Muscle layer of duodenum (tissue), 2 donors: ENCODE results near the gene PACRG.

Source experiments
- H3K27ac ChIP-seq: one replicate; pipeline ENCODE4 v1.7.0; 2013; ENCODE audit warnings: mild to moderate bottlenecking, low read length
- H3K27me3 ChIP-seq: one replicate; pipeline ENCODE4 v1.7.0; 2013; ENCODE audit warnings: low read depth, mild to moderate bottlenecking, control low read depth, low read length
- H3K36me3 ChIP-seq, 2 donors: one replicate each; pipeline ENCODE4 v1.7.0; 2013; ENCODE audit warnings: low read length in 2 of 2, control low read depth in 1 of 2, mild to moderate bottlenecking in 1 of 2; ENCODE audit not compliant: insufficient read depth in 2 of 2, control insufficient read depth in 1 of 2
- H3K4me1 ChIP-seq, 2 donors: one replicate each; pipeline ENCODE4 v1.7.0; 2013; ENCODE audit warnings: low read length in 2 of 2, mild to moderate bottlenecking in 2 of 2, control low read depth in 1 of 2, moderate library complexity in 1 of 2; ENCODE audit not compliant: insufficient read depth in 2 of 2, control insufficient read depth in 1 of 2
- H3K4me3 ChIP-seq, 2 donors: one replicate each; pipeline ENCODE4 v1.7.0; 2013; ENCODE audit warnings: low read length in 2 of 2, low read depth in 1 of 2, mild to moderate bottlenecking in 1 of 2
- H3K9me3 ChIP-seq, 2 donors: one replicate each; pipeline ENCODE4 v1.7.0; 2013; ENCODE audit warnings: low read length in 2 of 2, control low read depth in 1 of 2, mild to moderate bottlenecking in 1 of 2; ENCODE audit not compliant: control insufficient read depth in 1 of 2
- donor health status: healthy.

Gene PACRG

GRCh38 chr6:163122365-163122764 is 394.6 kb downstream of the PACRG start:
- Histone ChIP-seq H3K27me3 (no peaks in the 10 kb centered on the region), H3K4me1 (no peaks in the 10 kb centered on the region)

GRCh38 chr6:163123098-163123497 is 395.3 kb downstream of the PACRG start:
- H3K9me3 ChIP-seq, result no peaks in the 10 kb centered on the region
- no peaks in the 10 kb centered on the region for H3K4me1 ChIP-seq
- no peak overlapping the region for H3K27ac ChIP-seq
- H3K4me3 ChIP-seq, result no peak overlapping the region
- no peaks in the 10 kb centered on the region for H3K36me3 ChIP-seq
- no peaks in the 10 kb centered on the region for H3K27me3 ChIP-seq

More at GRCh38 chr6:163122365-163122764, 394.6 kb downstream of the PACRG start:
- H3K36me3 ChIP-seq, result no peaks in the 10 kb centered on the region
- H3K4me3 ChIP-seq, result no peak overlapping the region
- no peak overlapping the region for H3K27ac ChIP-seq
- no peaks in the 10 kb centered on the region for H3K9me3 ChIP-seq

- no peak overlapping the region for H3K4me3 ChIP-seq
Measured at GRCh38 chr6:163126741-163127140, 399.0 kb downstream of the PACRG start.

GRCh38 chr6:163127587-163127986 is 399.8 kb downstream of the PACRG start:
- Histone ChIP-seq H3K27me3 (no peaks in the 10 kb centered on the region), H3K4me3 (no peak overlapping the region), H3K4me1 (no peaks in the 10 kb centered on the region), H3K9me3 (no peaks in the 10 kb centered on the region), H3K36me3 (no peaks in the 10 kb centered on the region), H3K27ac (no peak overlapping the region)

More at GRCh38 chr6:163126741-163127140, 399.0 kb downstream of the PACRG start:
- no peak overlapping the region for H3K27ac ChIP-seq
- H3K36me3 ChIP-seq, result no peaks in the 10 kb centered on the region
- H3K9me3 ChIP-seq, result no peaks in the 10 kb centered on the region
- H3K4me1 ChIP-seq, result no peaks in the 10 kb centered on the region
- no peaks in the 10 kb centered on the region for H3K27me3 ChIP-seq

GRCh38 chr6:163128324-163128723 is 400.6 kb downstream of the PACRG start:
- Histone ChIP-seq H3K36me3 (no peaks in the 10 kb centered on the region), H3K27ac (no peak overlapping the region), H3K4me1 (no peaks in the 10 kb centered on the region), H3K27me3 (no peaks in the 10 kb centered on the region), H3K4me3 (no peak overlapping the region), H3K9me3 (no peaks in the 10 kb centered on the region)

- Histone ChIP-seq H3K27me3 (no peaks in the 10 kb centered on the region), H3K9me3 (no peaks in the 10 kb centered on the region), H3K4me3 (no peak overlapping the region), H3K4me1 (no peaks in the 10 kb centered on the region), H3K27ac (no peak overlapping the region), H3K36me3 (no peaks in the 10 kb centered on the region)
Measured at GRCh38 chr6:163132050-163132750, 404.4 kb downstream of the PACRG start.

- Histone ChIP-seq H3K27ac (no peak overlapping the region), H3K9me3 (no peaks in the 10 kb centered on the region), H3K27me3 (no peaks in the 10 kb centered on the region), H3K36me3 (no peaks in the 10 kb centered on the region), H3K4me3 (no peak overlapping the region), H3K4me1 (no peaks in the 10 kb centered on the region)
Measured at GRCh38 chr6:163133017-163133416, 405.2 kb downstream of the PACRG start.

GRCh38 chr6:163133691-163134090 is 405.9 kb downstream of the PACRG start:
- Histone ChIP-seq H3K4me3 (no peak overlapping the region), H3K27me3 (no peaks in the 10 kb centered on the region), H3K4me1 (no peaks in the 10 kb centered on the region), H3K9me3 (no peaks in the 10 kb centered on the region), H3K27ac (no peak overlapping the region), H3K36me3 (no peaks in the 10 kb centered on the region)

- no peaks in the 10 kb centered on the region for H3K27me3 ChIP-seq
- no peak overlapping the region for H3K27ac ChIP-seq
- no peaks in the 10 kb centered on the region for H3K36me3 ChIP-seq
- no peaks in the 10 kb centered on the region for H3K4me1 ChIP-seq
- H3K9me3 ChIP-seq, result peaks cover 0 to 3% of the 10 kb centered on the region in 2 donors
- H3K4me3 ChIP-seq, result no peak overlapping the region
Measured at GRCh38 chr6:163136681-163137397, 409.1 kb downstream of the PACRG start.

- H3K9me3 ChIP-seq, result peaks cover 0 to 3% of the 10 kb centered on the region in 2 donors
- H3K36me3 ChIP-seq, result no peaks in the 10 kb centered on the region
- no peaks in the 10 kb centered on the region for H3K27me3 ChIP-seq
- no peak overlapping the region for H3K4me3 ChIP-seq
- H3K27ac ChIP-seq, result no peak overlapping the region
- no peaks in the 10 kb centered on the region for H3K4me1 ChIP-seq
Measured at GRCh38 chr6:163137398-163137881, 409.7 kb downstream of the PACRG start.

GRCh38 chr6:163146036-163146435 is 418.3 kb downstream of the PACRG start:
- Histone ChIP-seq H3K36me3 (no peaks in the 10 kb centered on the region), H3K4me1 (no peaks in the 10 kb centered on the region), H3K4me3 (no peak overlapping the region), H3K27ac (no peak overlapping the region), H3K9me3 (no peaks in the 10 kb centered on the region), H3K27me3 (no peaks in the 10 kb centered on the region)
